HT1080 (cell line): Measurements from ENCODE around the gene CTTNBP2NL. TPM values are rescaled to one million over a fixed set of nuclear protein-coding genes. Genes with fewer than 3 reads are reported as not detected.

ENCODE experiments used
- DNase-seq: peaks from one replicate; pipeline ENCODE4 v3.0.0-alpha.2; 2015; ENCODE audit warnings: low read depth
- polyA plus RNA-seq, 2 experiments: library from polyadenylated mRNA; depleted of rRNA; stranded (reverse); fragments of >200 nt; gene quantifications; 2 replicates each; pipeline ENCODE4 v1.2.3, GENCODE V29; 2015
- total RNA-seq: library from RNA; depleted of rRNA; stranded (reverse); fragments of >200 nt; shearing (Covaris generic); gene quantifications from 2 replicates; pipeline ENCODE4 v1.2.3, GENCODE V29; 2014; rRNA removed

CTTNBP2NL gene, protein sequence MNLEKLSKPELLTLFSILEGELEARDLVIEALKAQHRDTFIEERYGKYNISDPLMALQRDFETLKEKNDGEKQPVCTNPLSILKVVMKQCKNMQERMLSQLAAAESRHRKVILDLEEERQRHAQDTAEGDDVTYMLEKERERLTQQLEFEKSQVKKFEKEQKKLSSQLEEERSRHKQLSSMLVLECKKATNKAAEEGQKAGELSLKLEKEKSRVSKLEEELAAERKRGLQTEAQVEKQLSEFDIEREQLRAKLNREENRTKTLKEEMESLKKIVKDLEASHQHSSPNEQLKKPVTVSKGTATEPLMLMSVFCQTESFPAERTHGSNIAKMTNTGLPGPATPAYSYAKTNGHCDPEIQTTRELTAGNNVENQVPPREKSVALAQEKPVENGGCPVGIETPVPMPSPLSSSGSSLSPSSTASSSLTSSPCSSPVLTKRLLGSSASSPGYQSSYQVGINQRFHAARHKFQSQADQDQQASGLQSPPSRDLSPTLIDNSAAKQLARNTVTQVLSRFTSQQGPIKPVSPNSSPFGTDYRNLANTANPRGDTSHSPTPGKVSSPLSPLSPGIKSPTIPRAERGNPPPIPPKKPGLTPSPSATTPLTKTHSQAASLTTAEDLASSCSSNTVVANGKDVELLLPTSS
- 8.2 and 8.6 TPM in 2 replicates for total RNA-seq
- polyA plus RNA-seq (2015; cell fraction: cytosol; rRNA removed), result 15.0 and 17.1 TPM in 2 replicates
- polyA plus RNA-seq (2015; cell fraction: nucleus; rRNA removed), result 25.4 and 26.0 TPM in 2 replicates

DNA sequence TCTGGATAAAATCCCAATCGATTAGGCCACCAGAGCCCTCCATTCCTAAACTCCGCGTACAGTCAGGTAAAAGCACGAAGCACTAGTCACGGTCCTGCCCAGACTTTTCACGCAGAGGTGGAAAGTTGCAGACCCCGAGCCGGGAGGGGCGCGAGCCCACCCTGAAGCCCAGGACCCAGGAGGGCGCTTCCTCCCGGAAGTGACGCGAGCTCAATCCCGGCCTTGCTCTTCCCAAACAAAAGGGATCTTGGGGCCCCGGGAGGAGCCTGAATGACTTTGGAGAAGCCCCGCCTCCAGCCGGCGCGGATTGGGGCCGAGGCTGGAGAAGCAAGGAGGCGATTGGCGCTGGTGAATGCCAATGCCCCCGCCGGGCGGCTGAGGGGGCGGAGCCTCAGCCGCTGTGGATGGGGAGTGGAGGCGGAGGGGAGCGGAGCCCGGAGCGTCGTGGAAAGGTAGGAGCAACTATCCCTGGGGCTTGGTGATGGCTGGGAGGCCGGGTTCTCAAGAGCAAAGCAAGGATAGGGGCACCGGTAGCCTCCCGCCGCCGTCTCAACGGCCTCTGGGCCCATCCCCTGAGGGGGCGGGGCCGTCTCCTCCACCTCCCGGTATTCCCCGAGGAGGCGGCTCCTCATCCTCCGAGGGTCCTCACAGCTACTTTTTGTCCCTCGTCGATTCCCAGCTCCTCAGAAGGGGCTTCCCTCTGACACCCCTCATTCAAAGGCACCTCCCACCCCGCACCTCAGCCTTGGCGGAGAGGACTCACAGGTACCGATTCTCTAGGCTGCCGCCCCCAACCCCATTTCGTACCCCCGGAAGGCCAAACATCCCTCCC, at the start of gene CTTNBP2NL:
TSS of gene CTTNBP2NL (plus strand) at position 394 of the 832 bp plus-strand sequence. CDS start 19,952 bp downstream, outside the sequence.
- DNase-seq, result peak; percentile 96

DNA sequence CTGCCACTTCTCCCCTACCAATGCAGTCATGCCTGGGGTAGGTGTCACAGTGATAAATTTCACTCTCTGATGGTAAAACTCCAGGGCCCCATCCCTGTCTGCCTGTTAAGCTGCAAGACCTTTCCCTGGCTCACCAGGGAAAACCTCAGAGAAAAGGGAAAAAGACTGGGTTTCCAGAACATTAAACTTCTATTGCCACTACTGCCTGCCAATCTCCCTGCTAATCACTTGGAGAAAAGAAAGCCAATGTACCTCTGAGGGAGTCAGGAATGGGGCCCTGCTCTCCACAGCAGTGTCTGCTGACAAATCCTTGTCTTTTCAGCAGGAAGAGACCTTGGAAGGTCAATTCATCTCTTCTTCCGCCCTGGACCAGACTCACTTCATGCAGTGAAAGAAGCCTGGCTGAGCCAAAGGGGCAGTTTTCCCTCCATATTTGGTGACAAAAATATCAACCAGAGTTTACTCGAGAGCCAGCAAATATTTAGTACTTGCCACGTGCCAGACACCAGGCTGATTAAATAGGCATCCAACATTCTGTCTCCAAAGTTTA, 49.1 kb upstream of the CTTNBP2NL start:
- no peak for DNase-seq

DNA sequence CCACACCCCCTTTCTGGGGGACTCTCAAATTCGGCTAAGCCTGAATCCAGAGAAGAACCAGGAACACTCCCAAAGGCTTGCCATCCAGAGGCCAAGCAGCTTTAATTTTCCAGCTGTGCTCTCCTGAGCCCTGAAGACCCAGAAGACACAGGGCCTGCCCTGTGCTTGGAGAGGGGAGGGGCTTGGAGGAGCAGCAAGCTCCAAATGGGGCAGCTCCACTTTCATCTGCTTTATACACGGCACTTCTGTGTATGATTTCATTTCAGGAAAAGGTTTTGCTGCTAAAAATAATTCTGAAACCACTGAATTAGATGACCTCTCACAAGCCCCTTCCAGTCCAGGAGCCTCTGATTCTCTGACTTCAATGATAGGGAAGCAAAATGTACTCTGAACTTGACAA, 39.2 kb upstream of the CTTNBP2NL start:
- no peak for DNase-seq

DNA sequence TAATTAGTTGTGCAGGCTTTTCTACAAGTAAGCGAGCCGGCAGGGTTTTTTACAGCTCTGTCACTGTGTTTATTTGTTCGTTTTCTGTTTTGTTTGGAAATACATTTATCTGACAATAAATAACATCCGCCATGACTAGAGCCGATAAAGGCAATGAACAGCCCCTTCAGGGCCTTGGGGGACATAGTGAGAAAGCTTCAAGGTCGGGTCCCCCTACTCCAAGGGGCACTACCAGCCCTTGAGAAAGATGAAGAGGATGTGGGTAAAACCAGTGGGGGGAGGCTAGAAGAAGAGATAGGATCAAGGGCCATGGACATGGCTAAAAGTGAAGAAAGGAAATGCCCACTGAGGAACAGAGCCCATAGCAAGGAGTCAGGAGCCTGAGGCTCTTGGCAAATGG, 38.5 kb upstream of the CTTNBP2NL start:
- DNase-seq, result no peak

DNA sequence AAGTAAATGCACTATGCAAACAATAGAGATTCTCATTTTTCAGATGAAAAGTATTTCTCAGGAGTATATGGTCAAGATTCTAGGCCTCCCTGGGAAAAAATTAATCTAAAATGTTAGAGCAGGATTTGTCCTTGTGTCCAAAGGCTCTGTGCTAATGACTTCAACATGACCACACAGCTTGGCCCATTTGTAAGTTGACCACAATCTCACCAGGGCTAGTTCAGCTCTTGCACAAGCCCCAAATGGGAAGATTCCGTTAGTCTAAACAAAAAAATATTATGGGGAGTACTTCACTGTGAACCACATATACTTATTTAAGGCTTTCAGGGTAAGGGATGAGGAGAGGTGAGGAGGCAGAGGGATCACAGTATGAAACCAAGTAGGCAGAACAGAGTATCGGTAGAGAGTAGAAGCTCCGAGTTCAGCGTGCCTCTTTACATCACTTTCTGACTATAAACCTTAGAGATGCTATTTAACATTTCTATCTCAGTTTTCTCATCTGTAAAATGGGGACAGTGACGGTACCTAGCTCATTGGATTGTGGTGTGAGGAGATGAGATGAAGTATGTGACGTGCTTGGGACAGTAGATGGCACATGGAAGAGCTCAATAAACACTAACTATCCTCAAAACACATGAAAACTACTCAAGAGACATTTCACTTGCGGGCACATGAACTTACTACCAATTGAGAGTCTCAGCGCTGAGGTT, 37.8 kb upstream of the CTTNBP2NL start:
- no peak for DNase-seq

DNA sequence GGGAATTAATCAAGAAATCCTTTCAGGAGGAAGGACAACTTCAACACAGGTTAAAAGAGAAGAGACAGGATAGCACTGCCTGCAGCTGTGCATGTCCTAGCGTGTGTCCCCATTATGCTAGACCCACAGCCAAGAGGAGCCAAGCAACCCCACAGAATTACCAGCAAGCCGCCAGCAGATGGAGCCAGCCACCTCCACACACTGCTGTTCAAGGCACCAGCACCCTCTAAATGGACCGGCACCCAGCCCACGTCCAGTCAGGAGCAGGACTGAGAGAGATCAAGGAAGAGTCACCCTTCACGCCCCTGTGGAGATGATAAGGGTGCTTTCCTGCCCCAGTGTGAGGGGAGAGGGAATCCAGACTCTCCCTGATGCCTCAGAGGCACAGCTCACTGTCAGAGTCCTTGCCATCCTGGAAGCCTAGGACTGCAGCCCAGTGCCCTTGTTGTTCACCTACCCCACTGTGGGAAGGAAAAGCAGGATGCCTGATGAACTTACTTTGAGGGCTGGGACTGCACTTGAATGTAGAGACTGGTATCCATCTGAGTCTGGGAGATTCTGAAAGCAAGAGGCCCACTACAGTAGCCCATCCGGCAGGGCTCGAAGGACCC, 37.1 kb upstream of the CTTNBP2NL start:
- DNase-seq, result peak; percentile 45

DNA sequence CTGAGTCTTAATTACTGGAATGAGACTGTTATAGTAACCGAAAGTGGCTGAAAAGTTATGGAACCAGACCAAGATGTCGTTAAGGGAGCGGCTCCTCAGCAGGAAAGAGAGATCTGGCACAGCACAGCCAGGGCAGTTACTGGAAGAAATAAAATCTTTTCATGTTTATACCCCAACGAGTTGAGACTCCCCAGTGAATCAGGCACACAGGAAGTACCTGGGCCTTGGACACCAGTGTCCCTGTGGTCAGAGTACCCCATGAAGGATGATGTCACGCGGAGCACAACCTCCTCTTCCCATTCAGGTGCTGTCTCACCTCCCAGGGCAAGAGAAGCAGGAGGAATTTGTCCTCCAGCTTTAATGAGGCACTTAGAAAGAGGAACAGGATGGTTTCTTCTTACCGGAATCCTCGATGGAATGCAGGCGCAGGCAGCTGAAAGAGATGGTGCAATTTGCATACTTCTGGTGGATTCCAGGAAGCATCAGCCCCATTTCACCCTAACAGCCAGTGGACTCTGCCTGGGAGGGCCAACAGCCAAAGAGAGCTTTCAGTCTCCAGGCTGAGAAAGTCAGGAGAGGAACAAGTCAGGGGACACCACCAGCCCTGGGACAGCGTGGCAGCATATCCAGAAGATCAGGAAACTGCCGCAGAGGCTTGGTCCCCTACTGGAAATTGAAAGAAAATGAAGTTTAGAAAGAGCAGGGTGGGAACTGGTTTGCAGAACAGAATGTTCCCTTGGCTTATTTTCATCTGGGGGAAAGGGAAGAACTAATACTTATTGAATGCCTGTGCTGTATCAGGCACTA, 35.9 kb upstream of the CTTNBP2NL start:
- DNase-seq, result no peak

DNA sequence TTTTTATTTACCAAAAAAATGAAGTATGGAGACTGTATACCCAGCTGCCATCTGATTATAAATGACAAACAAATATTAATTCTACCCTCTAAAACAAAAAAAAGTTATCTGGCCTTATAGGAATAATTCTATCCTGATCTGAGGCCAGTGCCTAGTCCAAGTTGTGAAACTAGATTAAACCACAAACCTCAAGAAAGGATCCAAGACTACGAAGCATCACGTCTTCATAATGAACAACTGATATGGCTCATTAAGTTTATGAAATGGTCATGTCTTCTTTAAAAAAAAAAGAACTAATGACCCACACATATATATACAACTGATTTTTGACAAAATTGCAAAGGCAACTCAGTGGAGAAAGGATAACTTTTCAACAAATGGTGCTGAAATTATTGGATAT, 32.4 kb upstream of the CTTNBP2NL start:
- DNase-seq, result no peak

DNA sequence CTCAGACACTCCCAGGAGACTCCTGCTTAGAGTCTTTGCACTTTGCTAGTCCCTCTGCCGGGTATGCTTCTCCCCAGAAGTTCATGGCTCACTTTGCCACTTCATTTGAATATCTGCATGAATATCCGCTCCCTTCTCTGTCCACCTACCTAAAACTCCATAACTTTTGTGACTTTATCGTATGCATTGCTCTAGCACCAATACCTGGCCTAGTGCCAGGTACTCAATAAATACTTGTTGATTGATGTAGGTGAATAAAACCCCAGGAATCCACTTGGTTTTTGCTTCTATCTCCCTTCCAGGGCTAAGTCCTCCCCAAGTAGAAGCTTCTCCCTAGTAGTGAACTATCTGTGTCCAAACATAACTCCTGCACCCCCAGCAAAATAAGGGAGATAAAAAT, 27.8 kb upstream of the CTTNBP2NL start:
- no peak for DNase-seq

DNA sequence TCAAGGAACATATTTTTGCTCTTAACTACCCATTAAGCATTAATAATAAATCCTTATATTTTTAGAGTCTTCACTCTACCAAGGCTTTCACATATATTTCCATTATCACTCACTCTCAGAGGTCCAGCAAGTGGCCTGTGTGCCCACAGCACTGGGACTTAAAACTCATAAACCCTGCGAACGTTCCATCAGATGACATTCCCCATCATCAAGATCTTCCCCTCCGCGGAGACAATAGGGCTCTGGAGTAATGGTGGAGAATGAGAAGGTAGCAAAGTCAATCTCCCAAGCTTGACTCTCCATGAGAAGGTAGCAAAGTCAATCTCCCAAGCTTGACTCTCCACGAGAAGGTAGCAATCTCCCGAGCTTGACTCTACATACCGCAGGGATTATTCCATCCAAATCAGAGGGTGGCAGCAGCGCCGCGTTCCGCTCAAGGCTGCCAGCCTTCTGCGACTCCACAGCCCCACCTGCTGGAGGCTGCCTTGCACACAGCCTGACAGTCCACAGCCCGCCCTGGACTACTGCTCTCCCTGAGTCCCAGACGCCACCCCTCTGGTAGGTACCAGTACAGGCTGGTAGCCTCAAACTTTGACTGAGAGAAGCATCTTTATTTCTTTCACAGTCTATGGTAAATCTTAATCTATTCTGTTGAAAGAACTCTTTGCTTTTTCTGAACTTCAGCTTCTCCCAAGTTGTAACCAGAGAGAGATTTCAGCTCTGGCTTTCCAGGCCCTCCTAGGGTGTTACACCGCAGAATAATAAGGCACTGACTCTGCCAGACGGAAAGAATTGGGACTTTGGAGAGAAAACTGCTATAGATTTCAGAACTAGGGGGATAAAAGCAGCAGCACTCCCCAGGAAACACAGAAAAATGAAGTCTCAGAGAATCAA, 26.4 kb upstream of the CTTNBP2NL start:
- DNase-seq, result peak; percentile 83

DNA sequence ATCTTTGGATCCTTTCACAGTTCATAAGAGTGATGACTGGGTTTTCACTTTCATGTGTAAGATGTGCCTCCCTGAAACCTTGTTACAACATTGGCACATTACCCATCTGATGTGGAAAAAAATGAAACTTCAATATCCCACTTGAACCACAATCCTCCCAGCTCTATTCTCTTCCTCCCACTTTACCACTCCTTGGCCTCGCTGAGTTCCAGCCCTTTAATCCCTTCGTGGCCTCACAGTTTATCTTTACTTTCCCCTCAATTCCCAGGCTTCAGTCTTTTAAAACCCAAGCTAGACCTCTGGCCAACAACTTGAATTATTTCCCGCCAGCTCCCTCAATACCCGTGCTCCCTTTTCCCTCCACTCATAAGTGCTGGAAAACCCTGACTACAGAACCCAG, 25.0 kb upstream of the CTTNBP2NL start:
- DNase-seq, result no peak

DNA sequence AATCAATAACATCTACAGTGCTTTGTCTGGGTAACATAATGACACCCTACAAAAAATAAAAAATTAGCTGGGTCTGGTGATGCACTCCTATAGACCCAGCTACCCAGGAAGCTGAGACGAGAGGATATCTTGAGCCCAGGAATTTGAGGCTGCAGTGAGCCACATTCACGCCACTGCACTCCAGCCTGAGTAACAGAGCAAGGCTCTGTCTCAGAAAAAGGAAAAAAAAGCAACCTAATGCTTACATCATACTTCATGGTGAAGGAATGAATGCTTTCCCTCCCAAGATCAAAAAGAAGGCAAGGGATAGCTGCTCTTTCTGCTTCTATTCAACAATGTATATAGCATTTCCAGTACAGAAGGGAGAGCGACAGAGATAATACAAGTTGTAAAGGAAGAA, 24.2 kb upstream of the CTTNBP2NL start:
- peak; percentile 24 for DNase-seq

DNA sequence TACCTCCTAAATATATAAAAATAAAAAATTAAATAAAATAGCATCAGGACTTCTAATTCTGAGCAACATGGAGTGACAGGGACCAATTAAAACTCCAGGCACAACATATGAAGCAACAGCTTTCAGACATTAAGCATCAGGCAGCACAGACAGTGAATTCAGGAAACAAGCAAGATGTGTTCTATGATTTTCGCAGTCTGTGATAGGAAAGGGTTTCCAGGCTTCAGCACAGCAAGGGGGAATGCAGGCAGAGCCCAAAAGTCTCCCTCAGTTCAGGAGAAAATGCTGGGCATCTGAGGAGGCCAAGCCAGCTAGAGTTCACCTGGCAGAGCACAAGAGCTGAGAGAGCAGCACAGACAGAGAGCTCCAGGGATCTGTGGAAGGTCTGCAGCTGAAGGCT, 22.2 kb upstream of the CTTNBP2NL start:
- no peak for DNase-seq

DNA sequence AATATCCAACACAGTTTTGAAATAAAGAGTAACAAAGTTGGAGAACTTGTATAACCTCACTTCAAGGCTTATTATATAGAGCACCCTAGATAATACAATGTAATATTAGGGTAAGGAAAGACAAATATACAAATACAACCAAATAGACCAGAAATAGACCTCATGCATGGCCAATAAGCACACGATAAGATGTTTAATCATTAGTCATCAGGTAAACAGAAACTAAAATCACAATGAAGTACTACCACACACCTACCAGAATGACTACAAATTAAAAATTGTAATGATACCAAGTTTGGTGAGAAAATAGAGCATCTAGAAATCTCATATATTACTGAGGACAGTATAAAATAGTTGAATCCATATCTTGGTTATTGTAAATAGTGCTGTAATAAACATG, 20.3 kb upstream of the CTTNBP2NL start:
- DNase-seq, result no peak

DNA sequence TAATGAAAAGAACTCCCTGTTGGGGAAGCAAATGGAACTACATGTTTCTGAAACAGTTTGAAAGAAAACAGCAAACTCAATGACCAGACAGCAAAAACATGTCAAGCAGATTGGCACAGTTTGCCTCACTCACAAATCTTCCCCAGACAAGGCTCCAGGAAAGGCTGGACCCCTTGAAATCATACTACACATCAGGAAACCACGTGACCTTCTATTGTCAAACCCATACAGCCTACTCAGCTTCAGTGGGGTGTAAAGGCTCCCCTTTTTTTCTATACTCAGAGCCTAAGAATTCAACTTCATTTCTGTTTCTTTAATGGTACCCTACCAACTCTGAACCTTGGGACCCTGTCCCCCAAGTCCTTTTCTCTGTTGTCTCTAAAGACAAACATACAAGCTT, 15.7 kb upstream of the CTTNBP2NL start:
- no peak for DNase-seq

DNA sequence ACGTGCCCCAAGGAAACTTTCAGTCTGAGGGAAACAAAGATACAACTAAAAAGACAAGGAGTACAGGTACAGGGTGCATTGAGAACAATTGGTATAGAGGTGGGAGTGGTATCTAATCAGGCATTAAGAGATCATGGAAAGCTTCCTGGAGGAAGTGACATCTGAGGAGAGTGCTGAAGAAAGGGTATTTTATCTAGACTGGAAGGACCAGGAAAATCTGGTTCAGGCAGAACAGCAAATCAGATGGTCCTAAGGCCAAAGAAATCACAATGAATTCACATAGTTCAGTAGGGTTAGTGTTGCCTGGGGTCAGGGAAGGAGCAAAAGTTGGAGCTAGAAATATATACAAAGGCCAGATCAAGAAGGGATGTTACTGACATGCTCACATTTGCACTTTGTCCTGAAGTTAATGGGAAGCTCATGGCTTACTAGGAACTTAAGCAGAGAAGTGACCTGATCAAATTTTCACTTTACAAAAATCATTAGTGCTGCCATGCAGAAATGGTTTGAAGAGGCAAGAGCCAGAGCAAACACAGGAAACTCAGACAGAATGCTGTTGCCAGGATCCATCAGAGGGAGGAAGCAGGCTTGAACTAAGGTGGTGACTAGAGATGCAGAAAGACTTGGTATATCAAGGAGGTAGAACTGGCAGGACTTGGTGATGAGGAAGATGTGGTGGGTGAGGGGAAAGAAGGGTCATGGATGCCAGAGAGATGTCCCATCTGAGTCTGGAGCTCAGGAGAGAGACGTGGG, 14.5 kb upstream of the CTTNBP2NL start:
- no peak for DNase-seq

DNA sequence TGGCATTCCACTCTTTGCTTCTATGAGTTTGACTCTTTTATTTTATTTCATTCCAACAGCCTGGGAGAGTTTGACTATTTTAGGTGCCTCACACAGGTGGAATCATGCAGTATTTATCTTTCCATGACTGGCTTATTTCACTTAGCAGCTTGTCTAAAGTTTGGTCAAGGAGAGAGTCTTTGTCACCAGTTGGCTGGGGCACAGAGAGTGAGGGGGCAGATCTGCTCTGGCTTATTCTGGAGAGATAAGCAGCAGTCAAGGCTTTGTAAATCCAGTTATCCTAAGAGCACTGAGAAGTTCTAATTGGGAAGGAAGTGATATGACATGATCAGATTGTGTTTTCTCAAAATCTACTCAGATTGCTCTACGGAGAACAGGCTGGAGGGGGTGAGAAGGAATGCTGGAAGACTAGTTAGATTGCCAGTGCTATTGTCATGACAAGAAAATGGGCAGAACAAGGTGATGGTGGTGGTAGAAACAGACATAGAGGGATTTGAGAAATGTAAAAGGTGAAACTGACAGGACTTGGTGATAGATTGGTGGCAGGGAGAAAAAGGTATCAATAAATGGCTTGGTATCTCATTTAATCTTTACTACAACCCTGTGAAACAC, 12.1 kb upstream of the CTTNBP2NL start:
- no peak for DNase-seq
